IMR-90 (cell line): Measurements from ENCODE around the gene TP53BP2. TPM values are rescaled to one million over a fixed set of nuclear protein-coding genes. Genes with fewer than 3 reads are reported as not detected.

Experiments used
- ATAC-seq: fragments of 200-7000 bp; cut with Tn5 transposase; 2 replicates; pipeline ENCODE4 v1.9.1; 2020; ENCODE audit warnings: low read depth, mild to moderate bottlenecking, moderate library complexity
- BruUV-seq: library from RNA; stranded (reverse); fragments of 400-500 nt; replicated peaks from 2 replicates; lab custom pipeline; 2021; lab: Mats Ljungman, UMichigan
- CTCF ChIA-PET: fragments of 300-600 bp; formaldehyde crosslinking; extraction: SDS; loops from one replicate; lab custom pipeline; 2021; ENCODE audit warnings: antibody characterized with exemption; lab: Yijun Ruan, JAX
- POLR2A ChIA-PET: fragments of 300-600 bp; sonication (Branson Sonifier 250); formaldehyde crosslinking; loops from one replicate; lab custom pipeline; 2022; ENCODE audit warnings: antibody characterized with exemption; ENCODE audit not compliant: unreplicated experiment; lab: Charles Lee
- DNase-seq: peaks from one replicate; pipeline ENCODE4 v3.0.0; 2013
- H2AFZ ChIP-seq: replicated peaks from 2 replicates; pipeline ENCODE3; 2013; ENCODE audit warnings: low read length, mild to moderate bottlenecking; ENCODE audit not compliant: poor library complexity
- H2AK5ac ChIP-seq: 2 replicates; pipeline ENCODE4 v1.6.1; 2013; ENCODE audit warnings: low read depth, low read length, inconsistent platforms
- H2AK9ac ChIP-seq: replicated peaks from 2 replicates; pipeline ENCODE3; 2013; ENCODE audit warnings: mild to moderate bottlenecking, low read depth, low read length, moderate library complexity; ENCODE audit not compliant: poor library complexity
- H2BK120ac ChIP-seq: 2 replicates; pipeline ENCODE4 v1.6.1; 2013; ENCODE audit warnings: low read depth, low read length, inconsistent platforms
- H2BK15ac ChIP-seq: 3 replicates; pipeline ENCODE4 v1.6.1; 2013; ENCODE audit warnings: low read depth, low read length, inconsistent platforms
- H2BK20ac ChIP-seq: 2 replicates; pipeline ENCODE4 v1.6.1; 2013; ENCODE audit warnings: low read depth, mild to moderate bottlenecking, inconsistent platforms, low read length, moderate library complexity
- H2BK5ac ChIP-seq: 2 replicates; pipeline ENCODE4 v1.6.1; 2013; ENCODE audit warnings: mild to moderate bottlenecking, low read depth, low read length, inconsistent platforms; ENCODE audit not compliant: poor library complexity, severe bottlenecking
- H3K14ac ChIP-seq: replicated peaks from 2 replicates; pipeline ENCODE4 v1.6.1; 2013; ENCODE audit warnings: low read depth, low read length, inconsistent platforms
- H3K18ac ChIP-seq: 2 replicates; pipeline ENCODE4 v1.6.1; 2013; ENCODE audit warnings: low read depth, low read length, control low read depth
- H3K23ac ChIP-seq: 2 replicates; pipeline ENCODE4 v1.6.1; 2013; ENCODE audit warnings: low read depth, low read length, inconsistent platforms
- H3K27ac ChIP-seq: 2 replicates; pipeline ENCODE4 v1.5.1; 2013; ENCODE audit warnings: mild to moderate bottlenecking, control low read depth, low read length; ENCODE audit not compliant: insufficient read depth
- H3K27me3 ChIP-seq: 2 replicates; pipeline ENCODE4 v1.6.1; 2013; ENCODE audit warnings: low read length; ENCODE audit not compliant: control insufficient read depth, insufficient read depth
- H3K36me3 ChIP-seq: 2 replicates; pipeline ENCODE4 v1.6.1; 2013; ENCODE audit warnings: low read length, mixed read lengths; ENCODE audit not compliant: control insufficient read depth, insufficient read depth
- H3K4ac ChIP-seq: 2 replicates; pipeline ENCODE4 v1.6.1; 2013; ENCODE audit warnings: low read depth, low read length, inconsistent platforms
- H3K4me1 ChIP-seq: 2 replicates; pipeline ENCODE4 v1.6.1; 2013; ENCODE audit warnings: low read length, mixed read lengths; ENCODE audit not compliant: control insufficient read depth, insufficient read depth
- H3K4me2 ChIP-seq: 2 replicates; pipeline ENCODE4 v1.6.1; 2013; ENCODE audit warnings: low read depth, mild to moderate bottlenecking, control low read depth, low read length, moderate library complexity
- H3K4me3 ChIP-seq: 2 replicates; pipeline ENCODE4 v1.5.1; 2013; ENCODE audit warnings: low read depth, mild to moderate bottlenecking, control low read depth, low read length, moderate library complexity; ENCODE audit not compliant: insufficient read depth
- H3K56ac ChIP-seq: 2 replicates; pipeline ENCODE4 v1.6.1; 2013; ENCODE audit warnings: low read length, inconsistent platforms; ENCODE audit not compliant: insufficient read depth; ENCODE audit errors: extremely low read depth
- H3K79me1 ChIP-seq, 2 experiments: 2 replicates each; pipeline ENCODE4 v1.6.1; 2013; ENCODE audit warnings: low read length in 2 of 2, inconsistent platforms in 1 of 2, low read depth in 1 of 2
- H3K9ac ChIP-seq: 2 replicates; pipeline ENCODE4 v1.6.1; 2013; ENCODE audit warnings: low read depth, low read length, control low read depth
- H3K9me1 ChIP-seq: 2 replicates; pipeline ENCODE4 v1.6.1; 2013; ENCODE audit warnings: low read length, inconsistent platforms; ENCODE audit not compliant: insufficient read depth
- H3K9me3 ChIP-seq: 2 replicates; pipeline ENCODE4 v1.6.1; 2013; ENCODE audit warnings: low read length; ENCODE audit not compliant: control insufficient read depth, insufficient read depth
- H4K20me1 ChIP-seq: 2 replicates; pipeline ENCODE4 v1.6.1; 2013; ENCODE audit warnings: low read length, inconsistent platforms; ENCODE audit not compliant: insufficient read depth
- H4K5ac ChIP-seq: 2 replicates; pipeline ENCODE4 v1.6.1; 2013; ENCODE audit warnings: mild to moderate bottlenecking, low read depth, low read length, control low read depth
- H4K8ac ChIP-seq, 2 experiments: 2 replicates each; pipeline ENCODE4 v1.6.1; 2013; ENCODE audit warnings: low read depth in 2 of 2, low read length in 2 of 2, control low read depth in 1 of 2, inconsistent platforms in 1 of 2
- H4K91ac ChIP-seq: 2 replicates; pipeline ENCODE4 v1.6.1; 2013; ENCODE audit warnings: low read depth, low read length, inconsistent platforms; ENCODE audit not compliant: insufficient read depth
- CEBPB ChIP-seq: IDR thresholded peaks from 2 replicates; pipeline ENCODE4 v1.6.1; 2012; ENCODE audit warnings: low read depth, low read length, improper control_type of control experiment
- CTCF ChIP-seq: conservative IDR thresholded peaks from 2 replicates; pipeline ENCODE4 v1.5.1; 2012; ENCODE audit warnings: mild to moderate bottlenecking, low read depth, low read length, improper control_type of control experiment
- FOS ChIP-seq: fragments of 150-350 bp; IDR thresholded peaks from 2 replicates; pipeline ENCODE4 v1.6.1; 2016; ENCODE audit warnings: low read depth, low read length
- MAFK ChIP-seq: IDR thresholded peaks from 2 replicates; pipeline ENCODE4 v1.6.1; 2012; ENCODE audit warnings: low read depth, low read length, improper control_type of control experiment
- MAZ ChIP-seq: IDR thresholded peaks from 2 replicates; pipeline ENCODE4 v1.6.1; 2012; ENCODE audit warnings: low read depth, mild to moderate bottlenecking, low read length, improper control_type of control experiment, moderate library complexity, borderline replicate concordance
- MXI1 ChIP-seq: IDR thresholded peaks from 2 replicates; pipeline ENCODE4 v1.6.1; 2012; ENCODE audit warnings: low read depth, mild to moderate bottlenecking, low read length, moderate library complexity, borderline replicate concordance
- NFE2L2 ChIP-seq: fragments of 150-350 bp; IDR thresholded peaks from 2 replicates; pipeline ENCODE4 v1.6.1; 2016; ENCODE audit warnings: low read depth, mild to moderate bottlenecking, low read length
- POLR2A ChIP-seq: IDR thresholded peaks from 2 replicates; pipeline ENCODE4 v1.6.1; 2012; ENCODE audit warnings: mild to moderate bottlenecking, low read depth, low read length
- RAD21 ChIP-seq: IDR thresholded peaks from 2 replicates; pipeline ENCODE4 v1.6.1; 2012; ENCODE audit warnings: low read length, improper control_type of control experiment
- RCOR1 ChIP-seq: IDR thresholded peaks from 2 replicates; pipeline ENCODE4 v1.6.1; 2012; ENCODE audit warnings: mild to moderate bottlenecking, low read length, improper control_type of control experiment; ENCODE audit not compliant: insufficient replicate concordance
- SMC3 ChIP-seq: fragments of 150-350 bp; IDR thresholded peaks from 2 replicates; pipeline ENCODE4 v1.6.1; 2016; ENCODE audit warnings: low read depth, mild to moderate bottlenecking, antibody characterized with exemption, low read length, moderate library complexity
- USF2 ChIP-seq: fragments of 150-350 bp; IDR thresholded peaks from 2 replicates; pipeline ENCODE4 v1.6.1; 2017; ENCODE audit warnings: mild to moderate bottlenecking, antibody characterized with exemption, low read length, low read depth
- WGBS, 2 experiments: methylation state at CpG; one replicate each; pipeline versions ENCODE4 v1.1.5 to v1.1.7; 2013; ENCODE audit warnings: missing lambda C conversion rate in 2 of 2; ENCODE audit not compliant: insufficient read length in 1 of 2; ENCODE audit errors: extremely low coverage in 2 of 2; 5-methylcytosine and 5-hydroxymethylcytosine counted together
- dilution Hi-C: fragments of 300-500 bp; cut with HindIII; formaldehyde crosslinking; loops from one replicate; pipeline ENCODE4 v1.14.3; 2018; ENCODE audit warnings: low sequenced_read_pairs; ENCODE audit not compliant: unreplicated experiment
- in situ Hi-C: fragments of 300-500 bp; cut with MboI; formaldehyde crosslinking; loops from 3 replicates; pipeline ENCODE4 v1.14.3; 2019; ENCODE audit warnings: low sequenced_read_pairs, inconsistent platforms, mixed read lengths
- intact Hi-C: fragments of 100-400 bp; cut with micrococcal nuclease; formaldehyde crosslinking; loops from 2 replicates; pipeline ENCODE4 v1.10.0; 2022
- polyA plus RNA-seq, 3 experiments: library from polyadenylated mRNA; depleted of rRNA; stranded (reverse); fragments of >200 nt; gene quantifications; 2 replicates each; pipeline ENCODE4 v1.2.3, GENCODE V29; 2012; ENCODE audit warnings: low replicate concordance in 1 of 3
- total RNA-seq: library from RNA; depleted of rRNA; stranded (reverse); fragments of >200 nt; gene quantifications from 2 replicates; pipeline ENCODE4 v1.2.3, GENCODE V29; 2012

Gene TP53BP2
- total and polyA plus RNA-seq, 2 of the 4 experiments (the other 2 are of a cell fraction), result 19.9 to 35.0 TPM

- Histone ChIP-seq H2BK120ac (no peak overlapping the region), H3K4me2 (peak overlapping the region; percentile 47; the same call in 1 of the 2 replicates), H3K27me3 (no peaks in the 10 kb centered on the region), H4K91ac (no peak overlapping the region), H3K4me1 (peaks cover 8% of the 10 kb centered on the region), H2BK20ac (no peak overlapping the region), H3K23ac (peak overlapping the region; percentile 8; the same call in 1 of the 2 replicates), H3K9ac (no peak overlapping the region), H2AK9ac (no peak overlapping the region), H2AFZ (no peak overlapping the region), H4K8ac (no peak overlapping the region), H2BK5ac (no peak overlapping the region), H2AK5ac (no peak overlapping the region), H2BK15ac (no peak overlapping the region), H3K56ac (no peak overlapping the region), H3K4ac (no peak overlapping the region), H3K9me1 (peaks cover 9% of the 10 kb centered on the region), H3K4me3 (no peak overlapping the region), H3K14ac (no peak overlapping the region; the same call in 1 of the 2 replicates), H3K36me3 (no peaks in the 10 kb centered on the region), H3K9me3 (no peaks in the 10 kb centered on the region), H3K18ac (no peak overlapping the region), H3K79me1 (peaks cover 7 to 49% of the 10 kb centered on the region in 2 experiments; a peak in 2 of 4 replicates), H4K20me1 (peaks cover 49% of the 10 kb centered on the region), H4K5ac (no peak overlapping the region), H3K27ac (no peak overlapping the region)
- ChIA-PET POLR2A (interaction anchor here (0.9 to 1.4 kb wide), 2 partner anchors 10 kb away, joined by 3 to 6 read pairs; no protein-coding TSS in a partner anchor), CTCF (no interaction called here)
- WGBS, 2 experiments, result no CpG with 5 or more reads among the region's 2 CpGs
- dilution Hi-C loops (no loop called here), intact Hi-C loops (no loop called here), in situ Hi-C loops (no loop called here)
- DNase-seq, result no peak
- BruUV-seq, result no TSS peak
- TF ChIP-seq USF2 (no peak), CEBPB (no peak), MAZ (no peak), FOS (no peak), CTCF (no peak), POLR2A (no peak), MXI1 (no peak), RAD21 (no peak), MAFK (no peak), SMC3 (no peak), RCOR1 (no peak), NFE2L2 (no peak)
- no peak for ATAC-seq
These were observed 3.0 kb downstream of the TP53BP2 start for GRCh38 chr1:223842784-223843183.
